HEK293 (cell line): ENCODE data around the gene CCDC30.

Experiments used
- CTCF ChIA-PET: fragments of 350-600 bp; formaldehyde crosslinking; extraction: SDS; loops from one replicate; lab custom pipeline; 2021; ENCODE audit warnings: antibody characterized with exemption; lab: Yijun Ruan, JAX
- POLR2A ChIA-PET: fragments of 300-600 bp; formaldehyde crosslinking; extraction: SDS; loops from one replicate; lab custom pipeline; 2020; ENCODE audit warnings: antibody characterized with exemption, inconsistent platforms; lab: Yijun Ruan, JAX
- H3K27ac ChIP-seq: fragments of 200-500 bp; sonication (Bioruptor generic); 2 replicates; pipeline ENCODE4 v1.5.1; 2014; ENCODE audit warnings: low read depth, low read length, control low read depth, inconsistent platforms; ENCODE audit errors: extremely low read depth
- H3K36me3 ChIP-seq, 2 experiments: fragments of 200-500 bp in 1 of 2; sonication (Bioruptor generic) in 1 of 2; 1 replicate in 1 of 2; 2 replicates in 1 of 2; pipeline ENCODE4 v1.5.1; 2014 to 2017; ENCODE audit warnings: inconsistent platforms in 2 of 2, low read length in 2 of 2; ENCODE audit not compliant: control insufficient read depth in 2 of 2, insufficient read depth in 1 of 2
- H3K4me1 ChIP-seq: fragments of 200-500 bp; sonication (Bioruptor generic); 2 replicates; pipeline ENCODE4 v1.5.1; 2014; ENCODE audit warnings: mild to moderate bottlenecking, low read length, inconsistent platforms; ENCODE audit not compliant: control insufficient read depth, insufficient read depth
- H3K4me3 ChIP-seq: 2 replicates; pipeline ENCODE4 v1.5.1; 2011; ENCODE audit warnings: low read depth, mild to moderate bottlenecking, control low read depth, low read length, moderate library complexity
- H3K9me3 ChIP-seq: fragments of 200-500 bp; sonication (Bioruptor generic); 2 replicates; pipeline ENCODE4 v1.5.1; 2014; ENCODE audit warnings: low read depth, low read length, inconsistent platforms; ENCODE audit not compliant: control insufficient read depth, insufficient read depth
- GLI4 ChIP-seq: fragments of 450-650 bp; formaldehyde crosslinking; IDR thresholded peaks from 2 replicates; pipeline ENCODE4 v1.5.1; 2016; ENCODE audit warnings: missing biosample characterization, missing genetic modification characterization
- GLIS1 ChIP-seq: fragments of 450-650 bp; formaldehyde crosslinking; IDR thresholded peaks from 2 replicates; pipeline ENCODE4 v1.5.1; 2016; ENCODE audit warnings: missing biosample characterization, missing genetic modification characterization
- KLF7 ChIP-seq: fragments of 450-650 bp; formaldehyde crosslinking; IDR thresholded peaks from 2 replicates; pipeline ENCODE4 v1.5.1; 2016; ENCODE audit warnings: missing biosample characterization, missing genetic modification characterization, borderline replicate concordance
- REST ChIP-seq: fragments of 450-650 bp; formaldehyde crosslinking; IDR thresholded peaks from 2 replicates; pipeline ENCODE4 v1.5.1; 2016; ENCODE audit warnings: missing biosample characterization, missing genetic modification characterization
- SCRT2 ChIP-seq: fragments of 450-650 bp; formaldehyde crosslinking; IDR thresholded peaks from 2 replicates; pipeline ENCODE4 v1.5.1; 2016; ENCODE audit warnings: missing biosample characterization, missing genetic modification characterization
- ZBTB1 ChIP-seq: fragments of 450-650 bp; formaldehyde crosslinking; IDR thresholded peaks from 2 replicates; pipeline ENCODE4 v1.5.1; 2016; ENCODE audit warnings: missing biosample characterization, missing genetic modification characterization
- ZEB2 ChIP-seq: fragments of 450-650 bp; formaldehyde crosslinking; IDR thresholded peaks from 2 replicates; pipeline ENCODE4 v1.5.1; 2016; ENCODE audit warnings: missing biosample characterization, missing genetic modification characterization
- ZNF202 ChIP-seq: fragments of 450-650 bp; formaldehyde crosslinking; IDR thresholded peaks from 2 replicates; pipeline ENCODE4 v1.5.1; 2016; ENCODE audit warnings: missing biosample characterization, missing genetic modification characterization, borderline replicate concordance
- ZNF280C ChIP-seq: fragments of 450-650 bp; formaldehyde crosslinking; IDR thresholded peaks from 2 replicates; pipeline ENCODE4 v1.5.1; 2016; ENCODE audit warnings: missing biosample characterization, missing genetic modification characterization
- ZNF529 ChIP-seq: fragments of 450-650 bp; formaldehyde crosslinking; IDR thresholded peaks from 2 replicates; pipeline ENCODE4 v1.5.1; 2017; ENCODE audit warnings: missing genetic modification characterization, missing biosample characterization; ENCODE audit not compliant: insufficient replicate concordance
- ZNF624 ChIP-seq: fragments of 450-650 bp; formaldehyde crosslinking; IDR thresholded peaks from 2 replicates; pipeline ENCODE4 v1.5.1; 2017; ENCODE audit warnings: missing biosample characterization, missing genetic modification characterization
- ZNF658 ChIP-seq: fragments of 450-650 bp; formaldehyde crosslinking; IDR thresholded peaks from 2 replicates; pipeline ENCODE4; 2016; ENCODE audit warnings: missing biosample characterization, missing genetic modification characterization
- ZNF768 ChIP-seq: fragments of 450-650 bp; formaldehyde crosslinking; IDR thresholded peaks from 2 replicates; pipeline ENCODE4 v1.5.1; 2018; ENCODE audit warnings: missing biosample characterization, mild to moderate bottlenecking, missing genetic modification characterization
- ZNF791 ChIP-seq: fragments of 450-650 bp; formaldehyde crosslinking; IDR thresholded peaks from 2 replicates; pipeline ENCODE4 v1.5.1; 2016; ENCODE audit warnings: missing biosample characterization, missing genetic modification characterization
- ZSCAN30 ChIP-seq: fragments of 450-650 bp; IDR thresholded peaks from 2 replicates; pipeline ENCODE4 v1.5.1; 2018; ENCODE audit warnings: missing biosample characterization, mild to moderate bottlenecking, missing genetic modification characterization, moderate library complexity
- TF ChIP-seq, protein P1 (sequence below): fragments of 450-650 bp; formaldehyde crosslinking; IDR thresholded peaks from 2 replicates; pipeline ENCODE4 v1.5.1; 2016; ENCODE audit warnings: missing biosample characterization, missing genetic modification characterization
- TF ChIP-seq, protein P2 (sequence below): fragments of 450-650 bp; formaldehyde crosslinking; IDR thresholded peaks from 2 replicates; pipeline ENCODE4 v1.5.1; 2016; ENCODE audit warnings: missing biosample characterization, missing genetic modification characterization

CCDC30 gene

GRCh38 chr1:42462828-42463763 lies at the start of gene CCDC30 (continued):
- TF ChIP-seq ZNF768 (tag by site-specific recombination) (no peak), ZNF529 (tag by site-specific recombination) (no peak), GLIS1 (tag by site-specific recombination) (peak; percentile 32; the same call in 1 of the 2 replicates)
- TF ChIP-seq, protein P1, sequence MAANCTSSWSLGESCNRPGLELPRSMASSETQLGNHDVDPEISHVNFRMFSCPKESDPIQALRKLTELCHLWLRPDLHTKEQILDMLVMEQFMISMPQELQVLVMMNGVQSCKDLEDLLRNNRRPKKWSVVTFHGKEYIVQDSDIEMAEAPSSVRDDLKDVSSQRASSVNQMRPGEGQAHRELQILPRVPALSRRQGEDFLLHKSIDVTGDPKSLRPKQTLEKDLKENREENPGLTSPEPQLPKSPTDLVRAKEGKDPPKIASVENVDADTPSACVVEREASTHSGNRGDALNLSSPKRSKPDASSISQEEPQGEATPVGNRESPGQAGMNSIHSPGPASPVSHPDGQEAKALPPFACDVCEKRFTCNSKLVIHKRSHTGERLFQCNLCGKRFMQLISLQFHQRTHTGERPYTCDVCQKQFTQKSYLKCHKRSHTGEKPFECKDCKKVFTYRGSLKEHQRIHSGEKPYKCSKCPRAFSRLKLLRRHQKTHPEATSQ (tag by site-specific recombination): no peak

GRCh38 chr1:42414551-42415496 lies 48.3 kb upstream of the CCDC30 start:
- Histone ChIP-seq H3K9me3 (no peaks in the 10 kb centered on the region), H3K27ac (no peak overlapping the region), H3K36me3 (no peaks in the 10 kb centered on the region; a peak in 1 of 3 replicates), H3K4me3 (no peak overlapping the region), H3K4me1 (no peaks in the 10 kb centered on the region)
- ChIA-PET CTCF (no interaction called here), POLR2A (interaction anchor here (1.1 kb wide), 1 partner anchor 26 kb away, joined by 3 read pairs; no protein-coding TSS in a partner anchor)
- TF ChIP-seq, protein P1 (tag by site-specific recombination): no peak
- TF ChIP-seq ZBTB1 (tag by site-specific recombination) (no peak), ZNF791 (no peak), ZNF280C (tag by site-specific recombination) (no peak), KLF7 (tag by site-specific recombination) (no peak), ZNF202 (no peak)

GRCh38 chr1:42417166-42417565 lies 45.9 kb upstream of the CCDC30 start:
- Histone ChIP-seq H3K4me3 (no peak overlapping the region), H3K36me3 (no peaks in the 10 kb centered on the region), H3K9me3 (no peaks in the 10 kb centered on the region), H3K27ac (no peak overlapping the region), H3K4me1 (peaks cover 11% of the 10 kb centered on the region)
- CTCF ChIA-PET: interaction anchor here (1.4 kb wide), 1 partner anchor 244 kb away, joined by 3 read pairs; no protein-coding TSS in a partner anchor
- POLR2A ChIA-PET: no interaction called here
- TF ChIP-seq REST (tag by site-specific recombination) (no peak), GLI4 (tag by site-specific recombination) (no peak), ZEB2 (tag by site-specific recombination) (no peak), ZNF658 (tag by site-specific recombination) (no peak), ZNF624 (tag by site-specific recombination) (no peak), SCRT2 (tag by site-specific recombination) (no peak), ZSCAN30 (tag by site-specific recombination) (no peak)
- TF ChIP-seq, protein P1 (tag by site-specific recombination): no peak
- TF ChIP-seq, protein P2, sequence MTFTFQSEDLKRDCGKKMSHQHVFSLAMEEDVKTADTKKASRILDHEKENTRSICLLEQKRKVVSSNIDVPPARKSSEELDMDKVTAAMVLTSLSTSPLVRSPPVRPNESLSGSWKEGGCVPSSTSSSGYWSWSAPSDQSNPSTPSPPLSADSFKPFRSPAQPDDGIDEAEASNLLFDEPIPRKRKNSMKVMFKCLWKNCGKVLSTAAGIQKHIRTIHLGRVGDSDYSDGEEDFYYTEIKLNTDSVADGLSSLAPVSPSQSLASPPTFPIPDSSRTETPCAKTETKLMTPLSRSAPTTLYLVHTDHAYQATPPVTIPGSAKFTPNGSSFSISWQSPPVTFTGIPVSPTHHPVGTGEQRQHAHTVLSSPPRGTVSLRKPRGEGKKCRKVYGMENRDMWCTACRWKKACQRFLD: no peak
